Activated CD4-positive, alpha-beta memory T cell treated with anti-CD3 and anti-CD28 coated beads for 36 hours (primary cell): ENCODE data around the gene KLF2. TPM values are rescaled to one million over a fixed set of nuclear protein-coding genes. Genes with fewer than 3 reads are reported as not detected.

Source experiments
- CTCF ChIA-PET: fragments of 350-600 bp; sonication (Branson Sonifier 250); formaldehyde crosslinking; loops from one replicate; lab custom pipeline; 2021; ENCODE audit warnings: antibody characterized with exemption, inconsistent platforms; lab: Charles Lee
- POLR2A ChIA-PET: fragments of 350-600 bp; sonication (Branson Sonifier 250); formaldehyde crosslinking; loops from one replicate; lab custom pipeline; 2021; ENCODE audit warnings: antibody characterized with exemption; lab: Charles Lee
- DNase-seq: peaks from one replicate; pipeline ENCODE4 v3.0.0-alpha.2; 2020
- H3K27ac Mint-ChIP-seq: one replicate; pipeline ENCODE4 v1.8.0; 2021; ENCODE audit warnings: mixed read lengths
- H3K27me3 Mint-ChIP-seq: one replicate; pipeline ENCODE4 v1.8.0; 2021; ENCODE audit warnings: mixed read lengths
- H3K36me3 Mint-ChIP-seq: one replicate; pipeline ENCODE4 v1.8.0; 2021; ENCODE audit warnings: mixed read lengths
- H3K4me1 Mint-ChIP-seq: one replicate; pipeline ENCODE4 v1.8.0; 2021; ENCODE audit warnings: low read depth, mixed read lengths
- H3K4me3 Mint-ChIP-seq: one replicate; pipeline ENCODE4 v1.8.0; 2021; ENCODE audit warnings: mild to moderate bottlenecking, mixed read lengths
- H3K9me3 Mint-ChIP-seq: one replicate; pipeline ENCODE4 v1.8.0; 2021; ENCODE audit warnings: mixed read lengths
- intact Hi-C: fragments of 100-400 bp; cut with micrococcal nuclease; formaldehyde crosslinking; loops from one replicate; pipeline ENCODE4 v1.15.1; 2023
- total RNA-seq, 2 experiments: library from RNA; stranded (reverse); gene quantifications; one replicate each; pipeline ENCODE4 v1.2.3, GENCODE V29; 2021

Gene KLF2
- total RNA-seq, 2 experiments from 2014 or later: 1.7 TPM

DNA sequence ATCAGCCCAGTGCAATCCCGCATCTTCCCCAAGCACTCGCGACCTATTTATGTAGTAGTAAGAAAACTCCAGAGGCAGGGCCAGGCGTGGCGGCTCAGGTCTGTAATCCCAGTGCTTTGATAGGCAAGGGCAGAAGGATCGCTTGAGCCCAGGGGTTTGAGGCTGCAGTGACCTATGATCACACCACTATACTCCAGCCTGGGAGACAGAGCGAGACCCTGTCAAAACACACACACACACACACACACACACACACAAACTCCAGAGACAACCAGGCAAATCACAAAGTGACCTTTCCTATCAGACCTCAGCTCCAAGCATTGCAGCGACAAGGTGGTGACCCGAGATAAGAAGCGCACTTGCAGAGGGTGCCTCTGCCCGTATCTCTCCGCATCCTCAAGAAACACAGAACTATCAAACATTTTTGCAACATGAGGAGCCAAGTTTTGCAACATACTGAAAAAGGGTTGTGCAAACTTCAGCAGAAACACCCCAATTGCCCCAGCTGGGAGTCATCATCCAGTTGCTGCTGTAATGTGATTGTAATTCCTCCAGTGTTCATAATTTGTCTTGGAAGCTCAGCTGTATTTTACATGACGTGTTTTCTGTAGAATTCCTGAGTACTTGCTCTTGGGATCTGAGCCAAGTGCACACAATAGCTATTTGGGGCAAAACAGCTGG is 8.7 kb upstream of the KLF2 start:
- H3K36me3 Mint-ChIP-seq: no peaks in the 10 kb centered on the region
- POLR2A ChIA-PET: no interaction called here
- no peaks in the 10 kb centered on the region for H3K27me3 Mint-ChIP-seq
- no peaks in the 10 kb centered on the region for H3K9me3 Mint-ChIP-seq
- intact Hi-C loops: no loop called here
- H3K4me3 Mint-ChIP-seq: no peak overlapping the region
- H3K4me1 Mint-ChIP-seq: peaks cover 4% of the 10 kb centered on the region
- no peak overlapping the region for H3K27ac Mint-ChIP-seq
- DNase-seq: no peak
- CTCF ChIA-PET: no interaction called here

- intact Hi-C loops: no loop called here
- H3K36me3 Mint-ChIP-seq: no peaks in the 10 kb centered on the region
- POLR2A ChIA-PET: no interaction called here
- peaks cover 4% of the 10 kb centered on the region for H3K4me1 Mint-ChIP-seq
- CTCF ChIA-PET: no interaction called here
- H3K27ac Mint-ChIP-seq: no peak overlapping the region
- H3K27me3 Mint-ChIP-seq: no peaks in the 10 kb centered on the region
- no peak for DNase-seq
- H3K9me3 Mint-ChIP-seq: no peaks in the 10 kb centered on the region
- no peak overlapping the region for H3K4me3 Mint-ChIP-seq
These were observed 8.1 kb upstream of the KLF2 start for GRCh38 chr19:16316506-16316882.

DNA sequence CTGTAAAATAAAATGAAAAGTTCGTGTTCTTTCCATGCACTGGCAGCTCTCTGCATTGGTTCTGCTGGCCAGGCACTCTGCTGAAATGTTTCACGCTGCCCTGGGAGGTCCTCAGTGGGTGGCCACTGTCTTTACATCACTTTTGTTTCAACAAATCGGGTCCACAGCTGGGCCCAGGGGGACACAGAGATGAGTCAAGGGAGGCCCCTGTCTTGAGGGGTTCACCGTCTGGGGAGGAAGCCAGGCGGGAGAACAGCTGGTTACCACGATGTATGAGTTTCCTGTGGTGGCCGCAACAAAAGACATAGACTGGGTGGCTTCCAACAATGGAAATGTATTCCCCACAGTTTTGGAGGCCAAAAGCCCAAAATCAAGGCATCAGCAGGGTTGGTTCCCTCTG is 5.1 kb upstream of the KLF2 start:
- CTCF ChIA-PET: interaction anchor here (1.1 kb wide), 1 partner anchor 63 kb away, joined by 4 read pairs; no protein-coding TSS in a partner anchor

DNA sequence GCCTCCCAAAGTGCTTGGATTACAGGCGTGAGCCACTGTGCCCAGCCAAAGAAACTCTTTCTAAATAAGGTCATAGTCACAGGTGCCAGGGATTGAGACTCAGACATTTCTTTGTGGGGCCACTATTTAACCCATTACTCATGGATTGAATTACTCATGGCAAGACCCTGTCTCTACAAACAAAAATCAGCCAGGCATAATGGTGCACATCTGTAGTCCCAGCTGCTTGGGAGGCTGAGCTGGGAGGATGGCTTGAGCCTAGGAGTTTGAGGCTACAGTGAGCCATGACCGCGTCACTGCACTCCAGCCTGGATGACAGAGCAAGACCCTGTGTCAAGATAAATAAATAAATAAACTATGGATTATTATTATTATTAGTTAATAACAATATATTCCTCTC is 3.6 kb upstream of the KLF2 start:
- intact Hi-C loops: loop anchor here (10.0 kb wide), 1 partner anchor 246 kb away; the partner anchor contains the start of gene TPM4
- ChIA-PET POLR2A (no interaction called here), CTCF (no interaction called here)
- Mint-ChIP-seq H3K9me3 (no peaks in the 10 kb centered on the region), H3K36me3 (peaks cover under 1% of the 10 kb centered on the region), H3K4me1 (peaks cover 7% of the 10 kb centered on the region), H3K27ac (no peak overlapping the region), H3K4me3 (no peak overlapping the region), H3K27me3 (peaks cover 5% of the 10 kb centered on the region)
- DNase-seq: no peak

More for the DNA sequence above, 5.1 kb upstream of the KLF2 start:
- peak; percentile 18 for DNase-seq
- Mint-ChIP-seq H3K4me3 (no peak overlapping the region), H3K4me1 (peaks cover 4% of the 10 kb centered on the region), H3K27me3 (peaks cover 2% of the 10 kb centered on the region), H3K27ac (no peak overlapping the region), H3K36me3 (no peaks in the 10 kb centered on the region), H3K9me3 (no peaks in the 10 kb centered on the region)
- POLR2A ChIA-PET: no interaction called here
- intact Hi-C loops: no loop called here

- ChIA-PET CTCF (interaction anchor here (0.6 to 1.2 kb wide), 3 partner anchors 58 to 181 kb away, joined by 3 to 5 read pairs (median 3); no protein-coding TSS in a partner anchor), POLR2A (interaction anchor here (0.5 to 1.7 kb wide), 2 partner anchors 14 to 216 kb away, joined by 4 read pairs; no protein-coding TSS in a partner anchor)
- H3K27me3 Mint-ChIP-seq: peaks cover 19% of the 10 kb centered on the region
- no peaks in the 10 kb centered on the region for H3K9me3 Mint-ChIP-seq
- H3K36me3 Mint-ChIP-seq: peaks cover 12% of the 10 kb centered on the region
- peak; percentile 52 for DNase-seq
- no peak overlapping the region for H3K27ac Mint-ChIP-seq
- peak overlapping the region; percentile 57 for H3K4me3 Mint-ChIP-seq
- peaks cover 39% of the 10 kb centered on the region for H3K4me1 Mint-ChIP-seq
- intact Hi-C loops: loop anchor here (5.0 to 10.0 kb wide), 3 partner anchors 43 to 250 kb away; partner anchors contain the start of gene TPM4
These were observed 518 bp downstream of the KLF2 start for GRCh38 chr19:16325161-16325527.

- H3K4me3 Mint-ChIP-seq: peak overlapping the region; percentile 73
- intact Hi-C loops: loop anchor here (5.0 to 10.0 kb wide), 3 partner anchors 44 to 251 kb away; partner anchors contain the start of gene TPM4
- peaks cover 44% of the 10 kb centered on the region for H3K4me1 Mint-ChIP-seq
- peak; percentile 49 for DNase-seq
- POLR2A ChIA-PET: interaction anchor here (1.7 kb wide), 1 partner anchor 13 kb away, joined by 4 read pairs; no protein-coding TSS in a partner anchor
- CTCF ChIA-PET: interaction anchor here (0.9 to 1.2 kb wide), 2 partner anchors 57 to 110 kb away, joined by 3 to 5 read pairs; no protein-coding TSS in a partner anchor
- peaks cover 19% of the 10 kb centered on the region for H3K27me3 Mint-ChIP-seq
- peaks cover 12% of the 10 kb centered on the region for H3K36me3 Mint-ChIP-seq
- H3K27ac Mint-ChIP-seq: peak overlapping the region; percentile 18
- no peaks in the 10 kb centered on the region for H3K9me3 Mint-ChIP-seq
These were observed 1.2 kb downstream of the KLF2 start for GRCh38 chr19:16325641-16326400.

- CTCF ChIA-PET: interaction anchor here (1.3 kb wide), 1 partner anchor 16 kb away, joined by 3 read pairs; no protein-coding TSS in a partner anchor
- peaks cover 22% of the 10 kb centered on the region for H3K27me3 Mint-ChIP-seq
- POLR2A ChIA-PET: no interaction called here
- intact Hi-C loops: loop anchor here (5.0 to 10.0 kb wide), 3 partner anchors 44 to 252 kb away; partner anchors contain the start of gene TPM4
- peaks cover 52% of the 10 kb centered on the region for H3K4me1 Mint-ChIP-seq
- H3K9me3 Mint-ChIP-seq: no peaks in the 10 kb centered on the region
- peak overlapping the region; percentile 18 for H3K27ac Mint-ChIP-seq
- peaks cover 12% of the 10 kb centered on the region for H3K36me3 Mint-ChIP-seq
- peak; percentile 40 for DNase-seq
- peak overlapping the region; percentile 73 for H3K4me3 Mint-ChIP-seq
These were observed 2.0 kb downstream of the KLF2 start for GRCh38 chr19:16326401-16327168.

GRCh38 chr19:16327169-16327475 is 2.5 kb downstream of the KLF2 start:
- H3K9me3 Mint-ChIP-seq: no peaks in the 10 kb centered on the region
- intact Hi-C loops: loop anchor here (5.0 to 10.0 kb wide), 3 partner anchors 45 to 252 kb away; partner anchors contain the start of gene TPM4
- H3K4me3 Mint-ChIP-seq: peak overlapping the region; percentile 57
- peaks cover 22% of the 10 kb centered on the region for H3K27me3 Mint-ChIP-seq
- H3K36me3 Mint-ChIP-seq: peaks cover 12% of the 10 kb centered on the region
- DNase-seq: no peak
- ChIA-PET POLR2A (interaction anchor here (2.0 kb wide), 1 partner anchor 15 kb away, joined by 16 read pairs; no protein-coding TSS in a partner anchor), CTCF (interaction anchor here (1.3 to 4.5 kb wide), 3 partner anchors 15 to 56 kb away, joined by 3 to 24 read pairs (median 8); no protein-coding TSS in a partner anchor)
- H3K27ac Mint-ChIP-seq: no peak overlapping the region
- peaks cover 52% of the 10 kb centered on the region for H3K4me1 Mint-ChIP-seq

DNA sequence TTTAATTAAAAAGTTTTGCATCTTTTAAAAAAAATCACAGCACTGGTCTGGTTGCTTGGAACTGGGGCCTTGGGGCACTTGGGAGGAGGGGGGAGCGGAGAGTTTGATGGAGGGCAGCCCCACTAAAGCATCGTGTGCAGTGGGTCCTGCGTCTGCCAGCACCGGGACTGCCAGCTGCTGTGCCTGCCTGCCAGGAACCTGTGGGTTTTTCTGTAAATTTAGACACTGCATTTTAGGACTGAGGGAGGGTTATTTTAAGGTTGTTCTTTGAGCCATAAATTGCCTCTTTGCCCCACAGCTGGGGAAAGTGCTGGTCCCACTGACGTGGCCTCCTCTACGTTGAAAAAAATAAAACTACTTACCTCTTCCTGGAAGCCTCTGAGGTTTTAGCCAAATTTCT is 2.9 kb downstream of the KLF2 start:
- DNase-seq: no peak
- ChIA-PET POLR2A (interaction anchor here (1.0 to 2.0 kb wide), 3 partner anchors 11 to 80 kb away, joined by 3 to 18 read pairs (median 16); no protein-coding TSS in a partner anchor), CTCF (interaction anchor here (0.6 to 4.5 kb wide), 5 partner anchors 15 to 105 kb away, joined by 3 to 24 read pairs (median 4); no protein-coding TSS in a partner anchor)
- peak overlapping the region; percentile 57 for H3K4me3 Mint-ChIP-seq
- peaks cover 52% of the 10 kb centered on the region for H3K4me1 Mint-ChIP-seq
- H3K27ac Mint-ChIP-seq: no peak overlapping the region
- H3K9me3 Mint-ChIP-seq: no peaks in the 10 kb centered on the region
- H3K27me3 Mint-ChIP-seq: peaks cover 22% of the 10 kb centered on the region
- H3K36me3 Mint-ChIP-seq: peaks cover 12% of the 10 kb centered on the region
- intact Hi-C loops: loop anchor here (5.0 to 10.0 kb wide), 3 partner anchors 45 to 253 kb away; partner anchors contain the start of gene TPM4

DNA sequence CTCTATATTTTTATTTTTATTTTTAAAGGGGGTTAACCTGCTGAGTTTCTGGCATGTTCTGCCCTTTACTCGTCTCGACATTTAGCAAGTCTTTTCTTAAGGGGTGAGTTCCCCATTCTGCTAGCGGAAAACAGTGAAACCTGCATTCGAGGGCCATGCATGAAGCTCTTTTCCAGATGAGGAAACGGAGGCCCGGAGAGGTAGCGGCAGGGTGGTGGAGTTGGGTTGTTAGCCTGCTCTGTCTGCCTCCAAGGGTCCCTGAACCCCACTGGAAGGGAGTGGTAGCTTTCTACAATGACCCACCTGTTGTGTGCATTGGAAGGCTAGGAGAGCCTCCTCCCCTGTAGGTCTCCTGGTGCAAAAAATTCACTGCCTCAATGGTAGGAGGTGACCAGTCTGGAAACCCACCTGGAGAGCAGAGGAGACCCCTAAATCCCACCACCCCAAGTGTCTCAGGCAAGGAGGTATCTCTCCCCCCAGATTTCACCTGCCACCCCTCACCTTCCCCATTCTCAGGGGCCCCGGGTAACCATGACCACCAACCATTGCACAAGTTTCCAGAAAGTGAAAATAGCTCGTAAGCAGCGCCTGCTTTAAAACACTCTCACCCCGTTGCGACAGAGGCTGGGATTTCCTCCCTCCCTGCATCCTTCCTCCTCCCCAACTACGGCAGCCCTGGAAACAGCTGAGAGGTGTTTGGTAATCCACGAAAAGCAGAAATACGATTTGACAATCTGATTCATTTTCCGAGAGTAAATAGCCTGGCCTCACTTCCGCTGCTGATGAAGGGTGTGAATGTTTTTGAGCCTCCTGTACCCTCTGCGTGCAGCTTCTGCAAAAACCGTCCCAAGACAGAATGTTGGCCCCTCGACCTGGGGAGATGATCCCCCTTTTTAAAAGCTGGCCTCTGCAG is 3.5 kb downstream of the KLF2 start:
- DNase-seq: peak; percentile 81

More for the DNA sequence above, 3.5 kb downstream of the KLF2 start:
- peaks cover 20% of the 10 kb centered on the region for H3K27me3 Mint-ChIP-seq
- ChIA-PET CTCF (interaction anchor here (0.6 to 4.5 kb wide), 14 partner anchors 9 to 106 kb away, joined by 3 to 24 read pairs (median 4); no protein-coding TSS in a partner anchor), POLR2A (interaction anchor here (0.5 to 4.0 kb wide), 9 partner anchors 11 to 81 kb away, joined by 3 to 29 read pairs (median 6); no protein-coding TSS in a partner anchor)
- H3K36me3 Mint-ChIP-seq: peaks cover 12% of the 10 kb centered on the region
- H3K4me1 Mint-ChIP-seq: peaks cover 52% of the 10 kb centered on the region
- intact Hi-C loops: loop anchor here (5.0 to 10.0 kb wide), 3 partner anchors 46 to 253 kb away; partner anchors contain the start of gene TPM4
- no peaks in the 10 kb centered on the region for H3K9me3 Mint-ChIP-seq
- H3K27ac Mint-ChIP-seq: peak overlapping the region; percentile 42
- peak overlapping the region; percentile 59 for H3K4me3 Mint-ChIP-seq
